ENCODE results near the gene RHCG. TPM values are rescaled to one million over a fixed set of nuclear protein-coding genes. Genes with fewer than 3 reads are reported as not detected.

RHCG gene
- polyA plus RNA-seq, 1 of the 3 experiments (the other 2 are of a cell fraction) = not detected

GRCh38 chr15:89450076-89451006 is 46.0 kb downstream of the RHCG start (continued):
- TF ChIP-seq PBX3 (IDR thresholded peaks at IDR 0.05) = no peak
- TF ChIP-seq FOXJ3 (CRISPR knock-in tag; IDR thresholded peaks at IDR 0.05) = no peak
- no peak for TF ChIP-seq GABPA (IDR thresholded peaks at IDR 0.05; ENCODE audit: low read depth)
- TF ChIP-seq, protein P1, sequence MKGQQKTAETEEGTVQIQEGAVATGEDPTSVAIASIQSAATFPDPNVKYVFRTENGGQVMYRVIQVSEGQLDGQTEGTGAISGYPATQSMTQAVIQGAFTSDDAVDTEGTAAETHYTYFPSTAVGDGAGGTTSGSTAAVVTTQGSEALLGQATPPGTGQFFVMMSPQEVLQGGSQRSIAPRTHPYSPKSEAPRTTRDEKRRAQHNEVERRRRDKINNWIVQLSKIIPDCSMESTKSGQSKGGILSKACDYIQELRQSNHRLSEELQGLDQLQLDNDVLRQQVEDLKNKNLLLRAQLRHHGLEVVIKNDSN (IDR thresholded peaks at IDR 0.05; ENCODE audit: borderline replicate concordance, low read depth) = no peak
- TF ChIP-seq TCF12 (IDR thresholded peaks at IDR 0.05) = no peak
- TF ChIP-seq, protein P2, sequence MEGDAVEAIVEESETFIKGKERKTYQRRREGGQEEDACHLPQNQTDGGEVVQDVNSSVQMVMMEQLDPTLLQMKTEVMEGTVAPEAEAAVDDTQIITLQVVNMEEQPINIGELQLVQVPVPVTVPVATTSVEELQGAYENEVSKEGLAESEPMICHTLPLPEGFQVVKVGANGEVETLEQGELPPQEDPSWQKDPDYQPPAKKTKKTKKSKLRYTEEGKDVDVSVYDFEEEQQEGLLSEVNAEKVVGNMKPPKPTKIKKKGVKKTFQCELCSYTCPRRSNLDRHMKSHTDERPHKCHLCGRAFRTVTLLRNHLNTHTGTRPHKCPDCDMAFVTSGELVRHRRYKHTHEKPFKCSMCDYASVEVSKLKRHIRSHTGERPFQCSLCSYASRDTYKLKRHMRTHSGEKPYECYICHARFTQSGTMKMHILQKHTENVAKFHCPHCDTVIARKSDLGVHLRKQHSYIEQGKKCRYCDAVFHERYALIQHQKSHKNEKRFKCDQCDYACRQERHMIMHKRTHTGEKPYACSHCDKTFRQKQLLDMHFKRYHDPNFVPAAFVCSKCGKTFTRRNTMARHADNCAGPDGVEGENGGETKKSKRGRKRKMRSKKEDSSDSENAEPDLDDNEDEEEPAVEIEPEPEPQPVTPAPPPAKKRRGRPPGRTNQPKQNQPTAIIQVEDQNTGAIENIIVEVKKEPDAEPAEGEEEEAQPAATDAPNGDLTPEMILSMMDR (IDR thresholded peaks at IDR 0.05) = peak; percentile 13; the same call in 1 of the 2 replicates
- TF ChIP-seq MEF2A (IDR thresholded peaks at IDR 0.05; ENCODE audit: borderline replicate concordance, low read depth) = no peak
- TF ChIP-seq RFX5 (IDR thresholded peaks at IDR 0.05; ENCODE audit: low read length) = no peak
- peak; percentile 46; the same call in 1 of the 2 replicates for TF ChIP-seq MXI1 (IDR thresholded peaks at IDR 0.05; ENCODE audit: low read depth, low read length)
- peak; percentile 47 for TF ChIP-seq CHD2 (IDR thresholded peaks at IDR 0.05; ENCODE audit: low read length, partially characterized antibody)
- TF ChIP-seq JUND (IDR thresholded peaks at IDR 0.05) = no peak
- peak; percentile 66; the same call in 1 of the 2 replicates for TF ChIP-seq RCOR1 (IDR thresholded peaks at IDR 0.05; ENCODE audit: low read length)
- TF ChIP-seq IRF3 (IDR thresholded peaks at IDR 0.05; ENCODE audit: low read depth, low read length) = no peak
- TF ChIP-seq, protein P3, sequence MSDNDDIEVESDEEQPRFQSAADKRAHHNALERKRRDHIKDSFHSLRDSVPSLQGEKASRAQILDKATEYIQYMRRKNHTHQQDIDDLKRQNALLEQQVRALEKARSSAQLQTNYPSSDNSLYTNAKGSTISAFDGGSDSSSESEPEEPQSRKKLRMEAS (IDR thresholded peaks at IDR 0.05; ENCODE audit: low read depth) = no peak
- peak; percentile 32; the same call in 1 of the 2 replicates for TF ChIP-seq GATA2 (CRISPR knock-in tag; IDR thresholded peaks at IDR 0.05)
- peak in 1 of 2 experiments; percentile 72; a peak in 2 of 4 replicates for TF ChIP-seq EP300 (IDR thresholded peaks at IDR 0.05; ENCODE audit: borderline replicate concordance in 1 of 2, low read depth in 1 of 2, low read length in 1 of 2)
- TF ChIP-seq NRF1 (IDR thresholded peaks at IDR 0.05; ENCODE audit: low read depth, low read length) = no peak

All from SK-N-SH (cell line).